Activated T-cell treated with anti-CD3 and anti-CD28 coated beads, Interleukin-2, amount 50 U/mL, for 48 hours (primary cell): ENCODE measurements around the gene COL1A1.

ENCODE experiments used
- DNase-seq, 2 experiments: peaks; one replicate each; pipeline ENCODE4 v3.0.0-alpha.2; 2020

The COL1A1 gene

GRCh38 chr17:50213026-50214022 lies 11.9 kb upstream of the COL1A1 start:
- DNase-seq, result peak; percentile 48 to 63

GRCh38 chr17:50212121-50212843 lies 10.9 kb upstream of the COL1A1 start:
- no peak for DNase-seq

GRCh38 chr17:50211249-50212120 lies 10.1 kb upstream of the COL1A1 start:
- peak; percentile 13 to 20 for DNase-seq

GRCh38 chr17:50210240-50211225 lies 9.1 kb upstream of the COL1A1 start:
- peak; percentile 13 to 14 for DNase-seq

- peak in 1 of 2 experiments; percentile 14 for DNase-seq
These were observed 8.2 kb upstream of the COL1A1 start for GRCh38 chr17:50209472-50210239.

- no peak for DNase-seq
These were observed 7.7 kb upstream of the COL1A1 start for GRCh38 chr17:50209133-50209471.

GRCh38 chr17:50208611-50209061 lies 7.2 kb upstream of the COL1A1 start:
- DNase-seq, result no peak

GRCh38 chr17:50207792-50208567 lies 6.5 kb upstream of the COL1A1 start:
- no peak for DNase-seq

GRCh38 chr17:50207315-50207714 lies 5.9 kb upstream of the COL1A1 start:
- no peak for DNase-seq

GRCh38 chr17:50206604-50207293 lies 5.3 kb upstream of the COL1A1 start:
- peak; percentile 31 to 40 for DNase-seq

- no peak for DNase-seq
These were observed 4.6 kb upstream of the COL1A1 start for GRCh38 chr17:50205963-50206505.

GRCh38 chr17:50205111-50205962 lies 3.9 kb upstream of the COL1A1 start:
- no peak for DNase-seq

- no peak for DNase-seq
These were observed 3.0 kb upstream of the COL1A1 start for GRCh38 chr17:50204431-50204830.

- no peak for DNase-seq
These were observed 2.3 kb upstream of the COL1A1 start for GRCh38 chr17:50203604-50204345.

- DNase-seq, result no peak
These were observed 1.7 kb upstream of the COL1A1 start for GRCh38 chr17:50203086-50203485.

- DNase-seq, result peak; percentile 89 to 90
These were observed 765 bp downstream of the COL1A1 start for GRCh38 chr17:50200457-50201275.
